Keratinocyte (primary cell): ENCODE data around the gene GAD2. TPM values are rescaled to one million over a fixed set of nuclear protein-coding genes. Genes with fewer than 3 reads are reported as not detected.

Experiments
- DNase-seq: peaks from one replicate; pipeline ENCODE4 v3.0.0-alpha.2; 2011; ENCODE audit warnings: low read depth, missing footprints, low spot score
- FAIRE-seq: peaks from 2 replicates; lab custom pipeline; 2011; peaks lifted over from hg19 to GRCh38; lab: Jason Lieb, UNC
- H2AFZ ChIP-seq: 2 replicates; pipeline ENCODE4 v1.6.0; 2012; ENCODE audit warnings: low read length, control low read depth, inconsistent platforms; ENCODE audit not compliant: control insufficient read depth
- H3K27ac ChIP-seq: 2 replicates; pipeline ENCODE4 v1.5.1; 2011; ENCODE audit warnings: low read length; ENCODE audit not compliant: control insufficient read depth, insufficient read depth
- H3K27me3 ChIP-seq: 3 replicates; pipeline ENCODE4 v1.6.0; 2011; ENCODE audit warnings: low read length; ENCODE audit not compliant: control insufficient read depth, insufficient read depth; ENCODE audit errors: extremely low read depth
- H3K36me3 ChIP-seq, 2 experiments: 2 replicates in 1 of 2; 3 replicates in 1 of 2; pipeline ENCODE4 v1.5.1; 2011; ENCODE audit warnings: low read length in 2 of 2, mild to moderate bottlenecking in 1 of 2; ENCODE audit not compliant: control insufficient read depth in 2 of 2, insufficient read depth in 2 of 2; ENCODE audit errors: extremely low read depth in 1 of 2
- H3K4me1 ChIP-seq: 3 replicates; pipeline ENCODE4 v1.5.1; 2011; ENCODE audit warnings: low read length; ENCODE audit not compliant: control insufficient read depth, insufficient read depth; ENCODE audit errors: extremely low read depth
- H3K4me2 ChIP-seq: 3 replicates; pipeline ENCODE4 v1.6.0; 2011; ENCODE audit warnings: low read depth, low read length; ENCODE audit not compliant: control insufficient read depth, insufficient read depth; ENCODE audit errors: extremely low read depth
- H3K4me3 ChIP-seq, 3 experiments: fragments of 200-600 bp in 1 of 3; sonication (generic) in 1 of 3; 2 replicates in 2 of 3; 3 replicates in 1 of 3; pipeline ENCODE4 v1.5.1; 2011 to 2016; ENCODE audit warnings: low read length in 3 of 3, mild to moderate bottlenecking in 3 of 3, control low read depth in 2 of 3, inconsistent platforms in 1 of 3, low read depth in 1 of 3, mixed read lengths in 1 of 3, mixed run types in 1 of 3, moderate library complexity in 1 of 3; ENCODE audit not compliant: control insufficient read depth in 2 of 3, insufficient read depth in 2 of 3; ENCODE audit errors: extremely low read depth in 1 of 3
- H3K79me2 ChIP-seq: 2 replicates; pipeline ENCODE4 v1.6.0; 2012; ENCODE audit warnings: low read length; ENCODE audit not compliant: control insufficient read depth, insufficient read depth
- H3K9ac ChIP-seq: 3 replicates; pipeline ENCODE4 v1.6.0; 2011; ENCODE audit warnings: low read length; ENCODE audit not compliant: control insufficient read depth, insufficient read depth; ENCODE audit errors: extremely low read depth
- H3K9me1 ChIP-seq: 3 replicates; pipeline ENCODE4 v1.6.0; 2011; ENCODE audit warnings: low read length; ENCODE audit not compliant: control insufficient read depth, insufficient read depth; ENCODE audit errors: extremely low read depth
- H3K9me3 ChIP-seq: 2 replicates; pipeline ENCODE4 v1.5.1; 2012; ENCODE audit warnings: low read depth, low read length; ENCODE audit not compliant: control insufficient read depth
- H4K20me1 ChIP-seq: 3 replicates; pipeline ENCODE4 v1.6.0; 2011; ENCODE audit warnings: low read length; ENCODE audit not compliant: control insufficient read depth, insufficient read depth; ENCODE audit errors: extremely low read depth
- EZH2 ChIP-seq: IDR thresholded peaks from one replicate; pipeline ENCODE4 v1.6.1; 2012; ENCODE audit warnings: inconsistent platforms, mild to moderate bottlenecking, low read length, moderate library complexity
- dilution Hi-C: fragments of 300-500 bp; cut with MboI; formaldehyde crosslinking; loops from one replicate; pipeline ENCODE4 v1.7.0; 2020; ENCODE audit warnings: low sequenced_read_pairs; ENCODE audit not compliant: extremely low pct_ligation_motif_present
- polyA plus RNA-seq, 5 experiments: library from polyadenylated mRNA; depleted of rRNA in 3 of 5; stranded (reverse) in 3 of 5; stranded (forward) in 1 of 5; unstranded in 1 of 5; fragments of >200 nt; gene quantifications; 1 replicate in 1 of 5; 2 replicates in 3 of 5; 3 replicates in 1 of 5; pipeline versions ENCODE4 v1.2.1 to v1.2.3, GENCODE V29; 2011 to 2012; ENCODE audit warnings: missing spikeins in 2 of 5, low read depth in 1 of 5, low replicate concordance in 1 of 5
- TF ChIP-seq, protein P1 (sequence below), 3 experiments: IDR thresholded peaks in 1 of 3; conservative IDR thresholded peaks in 1 of 3; optimal IDR thresholded peaks in 1 of 3; 2 replicates in 2 of 3; 3 replicates in 1 of 3; pipeline versions ENCODE3 to v1.5.1; 2011; ENCODE audit warnings: low read length in 3 of 3, mild to moderate bottlenecking in 3 of 3, moderate library complexity in 2 of 3, control low read depth in 1 of 3, inconsistent platforms in 1 of 3; ENCODE audit not compliant: insufficient read depth in 2 of 3; ENCODE audit errors: extremely low read depth in 1 of 3

GAD2 gene
- polyA plus RNA-seq, 1 donor (not counting 4 experiments of a cell fraction or from before 2014, with no cell fraction given): not detected

DNA sequence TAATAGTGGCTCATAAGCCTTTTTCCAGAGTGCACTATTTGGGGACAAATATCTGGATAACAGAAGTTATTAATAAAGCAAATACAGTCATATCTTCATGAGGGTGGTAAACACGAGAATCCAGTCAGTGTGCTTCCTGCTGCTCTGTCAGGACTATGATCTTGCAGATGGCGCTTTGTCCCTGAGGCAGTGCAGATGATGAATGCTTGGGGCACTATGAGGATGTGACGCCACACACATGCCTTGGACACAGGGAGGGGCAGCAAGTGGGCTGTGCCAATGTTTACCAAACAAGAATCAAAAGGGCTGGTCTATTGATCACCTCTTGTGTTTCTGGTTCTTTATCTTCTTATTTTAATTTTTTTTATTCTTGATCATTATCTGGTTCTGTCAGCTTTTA is 79.8 kb downstream of the GAD2 start:
- Histone ChIP-seq H3K9ac (no peak overlapping the region), H3K4me3 (no peak overlapping the region), H3K9me1 (no peaks in the 10 kb centered on the region), H3K79me2 (no peaks in the 10 kb centered on the region), H2AFZ (no peak overlapping the region), H4K20me1 (no peaks in the 10 kb centered on the region), H3K27ac (no peak overlapping the region), H3K36me3 (no peaks in the 10 kb centered on the region), H3K4me1 (no peaks in the 10 kb centered on the region), H3K4me2 (no peak overlapping the region), H3K27me3 (no peaks in the 10 kb centered on the region), H3K9me3 (peaks cover 3% of the 10 kb centered on the region)
- dilution Hi-C loops: no loop called here
- TF ChIP-seq, protein P1, sequence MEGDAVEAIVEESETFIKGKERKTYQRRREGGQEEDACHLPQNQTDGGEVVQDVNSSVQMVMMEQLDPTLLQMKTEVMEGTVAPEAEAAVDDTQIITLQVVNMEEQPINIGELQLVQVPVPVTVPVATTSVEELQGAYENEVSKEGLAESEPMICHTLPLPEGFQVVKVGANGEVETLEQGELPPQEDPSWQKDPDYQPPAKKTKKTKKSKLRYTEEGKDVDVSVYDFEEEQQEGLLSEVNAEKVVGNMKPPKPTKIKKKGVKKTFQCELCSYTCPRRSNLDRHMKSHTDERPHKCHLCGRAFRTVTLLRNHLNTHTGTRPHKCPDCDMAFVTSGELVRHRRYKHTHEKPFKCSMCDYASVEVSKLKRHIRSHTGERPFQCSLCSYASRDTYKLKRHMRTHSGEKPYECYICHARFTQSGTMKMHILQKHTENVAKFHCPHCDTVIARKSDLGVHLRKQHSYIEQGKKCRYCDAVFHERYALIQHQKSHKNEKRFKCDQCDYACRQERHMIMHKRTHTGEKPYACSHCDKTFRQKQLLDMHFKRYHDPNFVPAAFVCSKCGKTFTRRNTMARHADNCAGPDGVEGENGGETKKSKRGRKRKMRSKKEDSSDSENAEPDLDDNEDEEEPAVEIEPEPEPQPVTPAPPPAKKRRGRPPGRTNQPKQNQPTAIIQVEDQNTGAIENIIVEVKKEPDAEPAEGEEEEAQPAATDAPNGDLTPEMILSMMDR (optimal IDR thresholded peaks at IDR 0.05 in 1 of 3, IDR thresholded peaks at IDR 0.05 in 1 of 3, conservative IDR thresholded peaks at IDR 0.05 in 1 of 3; ENCODE audit: extremely low read depth in 1 of 3, insufficient read depth in 2 of 3, low read length in 3 of 3): no peak
- no peak for TF ChIP-seq EZH2
- FAIRE-seq (no peak), DNase-seq (no peak)

- no peak for TF ChIP-seq EZH2
- TF ChIP-seq, protein P1 (optimal IDR thresholded peaks at IDR 0.05 in 1 of 3, IDR thresholded peaks at IDR 0.05 in 1 of 3, conservative IDR thresholded peaks at IDR 0.05 in 1 of 3; ENCODE audit: extremely low read depth in 1 of 3, insufficient read depth in 2 of 3, low read length in 3 of 3): no peak
- no peak overlapping the region for H3K4me2 ChIP-seq
- H4K20me1 ChIP-seq: no peaks in the 10 kb centered on the region
- no peaks in the 10 kb centered on the region for H3K27me3 ChIP-seq
- H3K79me2 ChIP-seq: no peaks in the 10 kb centered on the region
- no peaks in the 10 kb centered on the region for H3K9me3 ChIP-seq
- H2AFZ ChIP-seq: no peak overlapping the region
- H3K9ac ChIP-seq: no peak overlapping the region
- H3K36me3 ChIP-seq: no peaks in the 10 kb centered on the region
- no peaks in the 10 kb centered on the region for H3K9me1 ChIP-seq
- H3K4me3 ChIP-seq: no peak overlapping the region
- FAIRE-seq (no peak), DNase-seq (no peak)
- H3K27ac ChIP-seq: no peak overlapping the region
- dilution Hi-C loops: no loop called here
- no peaks in the 10 kb centered on the region for H3K4me1 ChIP-seq
Observed at GRCh38 chr10:26300001-26300400, 83.4 kb downstream of the GAD2 start.
